ENCODE measurements around the gene CYYR1.

DNA sequence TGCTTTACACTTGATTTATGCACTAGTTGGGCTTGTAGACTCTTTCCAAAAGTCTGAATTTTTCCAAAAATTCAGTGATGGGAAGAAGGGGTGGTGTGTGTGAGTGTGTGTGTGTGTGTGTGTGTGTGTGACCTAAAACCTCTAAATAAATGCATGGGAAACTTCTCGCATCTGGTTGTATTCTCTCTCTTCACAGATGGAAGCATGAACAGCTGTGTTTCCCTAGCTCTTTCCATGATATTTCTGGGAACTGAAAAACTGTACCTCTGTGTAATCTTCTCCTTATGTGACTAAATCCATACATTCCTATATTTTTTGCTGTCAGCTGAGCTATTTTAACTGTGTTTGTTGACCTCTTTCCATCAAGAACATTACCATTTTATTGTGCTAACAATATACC lies 26.2 kb upstream of the CYYR1 start:
- TF ChIP-seq EZH2 (IDR thresholded peaks at IDR 0.05; ENCODE audit: insufficient read depth, poor library complexity, severe bottlenecking) (no peak), EZH2phosphoT487 (IDR thresholded peaks at IDR 0.05; ENCODE audit: insufficient read depth, low read depth) (no peak)
